Astrocyte of the spinal cord (primary cell): ENCODE results near the gene WDHD1.
"Not testable (repeated sequence)": the region's sequence is repeated elsewhere in the genome, so short reads cannot be mapped to it uniquely, and the experiment has no call there.

Source experiments
- DNase-seq: peaks from one replicate; pipeline ENCODE4 v3.0.0; 2011; ENCODE audit warnings: low read depth, low spot score
- H3K4me3 ChIP-seq: 2 replicates; pipeline ENCODE4 v1.5.1; 2011; ENCODE audit warnings: low read depth, mild to moderate bottlenecking, low read length, moderate library complexity
- in situ Hi-C: cut with HindIII; loops from 2 replicates; pipeline ENCODE4 v1.10.0; 2017; ENCODE audit warnings: low sequenced_read_pairs
- TF ChIP-seq, protein P1 (sequence below): IDR thresholded peaks from 2 replicates; pipeline ENCODE4 v1.5.1; 2012; ENCODE audit warnings: low read depth, mild to moderate bottlenecking, low read length, inconsistent platforms

The WDHD1 gene

DNA sequence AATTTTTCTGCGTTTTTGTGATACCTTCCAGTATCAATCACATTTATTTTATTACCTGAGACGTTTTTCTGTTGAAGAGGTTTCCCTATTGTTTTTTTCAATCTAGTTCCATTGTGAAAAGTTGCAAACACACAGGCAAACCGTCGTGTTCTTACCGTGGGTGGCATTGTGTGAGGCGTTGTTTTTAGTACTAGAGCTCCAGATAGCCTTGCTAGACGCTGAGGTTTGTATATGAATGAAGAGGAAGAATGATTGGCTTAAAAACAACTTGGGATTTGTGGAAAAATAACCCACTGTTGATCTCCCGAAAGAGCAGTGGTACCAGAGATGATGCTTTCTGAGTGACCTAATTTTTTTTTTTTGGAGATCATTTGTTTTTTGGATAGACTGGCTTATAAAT lies 1.2 kb upstream of the WDHD1 start:
- in situ Hi-C loops: no loop called here
- DNase-seq: no peak
- peak overlapping the region; percentile 73 for H3K4me3 ChIP-seq
- TF ChIP-seq, protein P1, sequence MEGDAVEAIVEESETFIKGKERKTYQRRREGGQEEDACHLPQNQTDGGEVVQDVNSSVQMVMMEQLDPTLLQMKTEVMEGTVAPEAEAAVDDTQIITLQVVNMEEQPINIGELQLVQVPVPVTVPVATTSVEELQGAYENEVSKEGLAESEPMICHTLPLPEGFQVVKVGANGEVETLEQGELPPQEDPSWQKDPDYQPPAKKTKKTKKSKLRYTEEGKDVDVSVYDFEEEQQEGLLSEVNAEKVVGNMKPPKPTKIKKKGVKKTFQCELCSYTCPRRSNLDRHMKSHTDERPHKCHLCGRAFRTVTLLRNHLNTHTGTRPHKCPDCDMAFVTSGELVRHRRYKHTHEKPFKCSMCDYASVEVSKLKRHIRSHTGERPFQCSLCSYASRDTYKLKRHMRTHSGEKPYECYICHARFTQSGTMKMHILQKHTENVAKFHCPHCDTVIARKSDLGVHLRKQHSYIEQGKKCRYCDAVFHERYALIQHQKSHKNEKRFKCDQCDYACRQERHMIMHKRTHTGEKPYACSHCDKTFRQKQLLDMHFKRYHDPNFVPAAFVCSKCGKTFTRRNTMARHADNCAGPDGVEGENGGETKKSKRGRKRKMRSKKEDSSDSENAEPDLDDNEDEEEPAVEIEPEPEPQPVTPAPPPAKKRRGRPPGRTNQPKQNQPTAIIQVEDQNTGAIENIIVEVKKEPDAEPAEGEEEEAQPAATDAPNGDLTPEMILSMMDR: no peak

DNA sequence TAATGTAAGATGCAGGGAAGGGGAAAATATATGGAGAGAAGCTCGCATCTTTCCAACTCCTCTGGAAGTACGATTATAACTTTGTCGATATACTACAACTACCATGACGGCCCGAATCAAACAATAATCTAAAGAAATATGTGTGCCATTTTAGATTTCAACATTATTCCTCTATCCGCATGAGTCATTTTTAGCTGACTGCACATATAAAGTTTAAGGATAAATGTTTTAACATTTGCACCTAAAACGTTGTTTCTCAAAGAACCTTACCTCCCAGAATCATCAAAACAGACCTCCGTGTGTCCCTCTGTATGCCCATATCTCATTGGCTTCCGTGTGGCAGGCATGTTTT lies 482 bp downstream of the WDHD1 start:
- TF ChIP-seq, protein P1: no peak
- in situ Hi-C loops: no loop called here
- H3K4me3 ChIP-seq: peak overlapping the region; percentile 73
- no peak for DNase-seq

DNA sequence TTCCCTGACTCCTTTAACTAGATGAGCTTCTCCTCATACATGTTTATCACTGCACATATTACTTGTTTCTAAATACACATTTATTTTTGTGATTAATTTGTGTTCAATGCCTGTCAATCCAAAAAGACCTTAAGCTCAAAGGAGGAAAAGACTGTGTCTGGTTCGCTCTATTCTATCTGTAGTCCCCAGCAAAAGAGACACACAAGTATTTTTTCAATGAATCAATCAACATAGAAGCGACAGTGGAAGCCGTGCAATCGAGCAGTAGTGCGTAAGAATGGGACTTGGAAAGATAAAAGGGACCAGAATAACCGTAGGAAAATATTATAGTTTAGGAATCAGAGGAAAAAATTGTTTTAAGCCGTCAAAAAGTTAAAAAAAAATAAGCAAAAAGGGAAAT lies 951 bp downstream of the WDHD1 start:
- H3K4me3 ChIP-seq: peak overlapping the region; percentile 73
- in situ Hi-C loops: no loop called here
- DNase-seq: no peak
- TF ChIP-seq, protein P1: no peak

DNA sequence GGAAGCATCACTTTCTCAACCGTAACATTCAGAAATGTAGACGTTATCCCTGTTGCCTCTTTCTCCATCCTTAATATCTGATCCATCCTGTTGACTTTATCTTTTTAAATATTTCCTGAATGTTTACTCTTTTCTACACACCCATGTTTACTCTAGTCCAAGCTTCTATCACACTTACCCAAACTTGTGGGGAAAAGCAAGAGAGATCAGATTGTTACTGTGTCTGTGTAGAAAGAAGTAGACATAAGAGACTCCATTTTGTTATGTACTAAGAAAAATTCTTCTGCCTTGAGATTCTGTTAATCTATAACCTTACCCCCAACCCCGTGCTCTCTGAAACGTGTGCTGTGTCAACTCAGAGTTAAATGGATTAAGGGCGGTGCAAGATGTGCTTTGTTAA lies 2.5 kb downstream of the WDHD1 start:
- in situ Hi-C loops, H3K4me3 ChIP-seq, DNase-seq: not testable (repeated sequence)

DNA sequence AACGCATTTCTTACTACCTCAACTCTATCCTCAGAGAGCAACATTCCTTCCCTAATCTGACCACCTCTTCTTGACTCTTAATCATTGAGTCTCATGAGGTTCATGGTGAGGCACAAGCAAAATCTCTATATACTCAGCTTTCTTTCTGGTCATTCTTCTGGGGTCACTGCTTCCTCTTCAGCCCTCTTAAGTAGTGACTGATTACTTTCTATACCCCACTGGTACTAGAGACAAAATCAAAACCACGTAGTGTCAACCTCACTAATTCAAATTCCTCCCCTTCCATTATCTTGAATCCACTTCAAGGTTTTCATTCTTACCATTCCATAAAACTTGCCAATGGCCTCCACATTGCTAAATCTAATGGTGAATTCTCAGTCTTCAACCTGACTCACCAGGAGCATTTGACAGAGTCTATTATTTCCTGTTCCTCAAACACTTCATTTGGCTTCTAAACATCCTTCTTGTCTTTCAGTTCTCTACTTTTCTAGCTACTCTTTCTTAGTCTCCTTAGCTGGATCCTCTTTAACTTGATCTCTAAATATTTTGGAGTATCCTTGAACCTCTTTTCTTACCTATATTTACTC lies 6.8 kb downstream of the WDHD1 start:
- in situ Hi-C loops: no loop called here
- no peak for DNase-seq
- H3K4me3 ChIP-seq: no peak overlapping the region
- TF ChIP-seq, protein P1: no peak

DNA sequence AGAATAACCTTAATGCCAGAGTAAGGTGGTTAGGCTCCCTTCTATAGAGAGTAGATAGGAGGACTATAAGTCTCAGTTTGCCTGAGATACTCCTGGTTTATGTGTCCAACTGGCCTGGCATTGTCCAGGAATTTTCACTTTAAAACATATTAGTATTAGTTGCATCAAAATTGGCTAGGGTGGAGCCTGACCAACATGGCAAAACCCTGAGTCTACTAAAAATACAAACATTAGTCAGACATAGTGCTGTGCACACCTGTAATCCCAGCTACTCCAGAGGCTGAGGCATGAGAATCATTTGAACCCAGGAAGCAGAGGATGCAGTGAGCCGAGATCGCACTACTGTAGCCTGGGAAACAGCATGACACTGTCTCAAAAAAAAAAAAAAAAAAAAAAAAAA lies 11.9 kb downstream of the WDHD1 start:
- no peak overlapping the region for H3K4me3 ChIP-seq
- TF ChIP-seq, protein P1: no peak
- no peak for DNase-seq
- in situ Hi-C loops: no loop called here

DNA sequence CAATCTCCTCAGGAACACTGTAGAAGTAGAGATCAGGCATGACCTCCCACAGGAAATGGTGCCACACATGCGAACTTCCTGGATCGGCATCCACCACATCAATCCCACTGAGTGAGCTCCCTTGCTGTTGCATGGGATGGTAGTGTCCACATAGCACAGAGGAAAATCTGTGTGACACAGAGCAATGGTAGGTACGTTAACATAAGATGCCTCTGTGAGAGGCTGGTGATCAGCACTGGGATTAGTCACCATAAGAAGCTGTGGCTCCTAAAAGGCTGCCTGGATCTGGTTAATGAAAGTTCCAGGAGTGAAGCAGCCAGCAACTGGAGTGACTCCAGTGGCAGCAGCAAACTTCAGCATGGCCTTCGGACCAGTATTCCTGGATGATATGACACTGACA lies 21.8 kb downstream of the WDHD1 start:
- in situ Hi-C loops: no loop called here
- H3K4me3 ChIP-seq: no peak overlapping the region
- DNase-seq: no peak
- TF ChIP-seq, protein P1: no peak
